NCI-H510A treated with DMSO at 0.1 percent for 48 hours (cell line): ENCODE results near the gene OSBPL7.

Experiments used
- DNase-seq: peaks from one replicate; lab custom pipeline; 2025; lab: John Stamatoyannopoulos, UW

OSBPL7 gene

DNA sequence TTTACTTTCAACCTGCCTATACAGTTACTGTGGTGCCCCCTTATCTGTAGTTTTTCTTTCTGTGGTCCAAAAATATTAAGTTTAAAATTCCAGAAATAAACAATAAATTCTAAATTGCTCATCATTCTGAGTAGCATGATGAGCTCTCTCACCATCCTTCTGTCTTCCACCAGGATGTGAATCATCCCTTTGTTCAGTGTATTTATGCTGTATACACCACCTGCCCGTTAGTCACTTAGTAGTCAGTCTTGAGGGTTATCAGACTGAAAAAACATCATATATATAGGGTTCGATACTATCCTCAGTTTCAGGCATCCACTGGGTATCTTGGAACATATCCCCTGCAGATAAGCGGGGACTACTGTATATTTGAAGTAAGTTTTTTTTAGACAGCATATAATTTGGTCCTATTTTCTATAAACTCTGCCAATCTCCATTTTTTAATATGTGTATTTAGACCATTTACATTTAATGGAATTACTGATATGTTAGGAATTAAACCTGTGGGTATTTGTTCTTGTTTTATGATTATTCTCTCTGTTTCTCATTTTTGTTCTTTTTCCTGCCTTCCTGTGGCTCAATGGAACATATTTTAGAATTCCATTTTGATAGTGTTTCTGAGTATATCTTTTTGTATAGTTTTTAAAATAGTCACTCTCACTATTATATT is 57.5 kb downstream of the OSBPL7 start:
- DNase-seq, result no peak

GRCh38 chr17:47762728-47763127 is 58.9 kb downstream of the OSBPL7 start:
- no peak for DNase-seq

GRCh38 chr17:47760409-47761140 is 61.0 kb downstream of the OSBPL7 start:
- no peak for DNase-seq

DNA sequence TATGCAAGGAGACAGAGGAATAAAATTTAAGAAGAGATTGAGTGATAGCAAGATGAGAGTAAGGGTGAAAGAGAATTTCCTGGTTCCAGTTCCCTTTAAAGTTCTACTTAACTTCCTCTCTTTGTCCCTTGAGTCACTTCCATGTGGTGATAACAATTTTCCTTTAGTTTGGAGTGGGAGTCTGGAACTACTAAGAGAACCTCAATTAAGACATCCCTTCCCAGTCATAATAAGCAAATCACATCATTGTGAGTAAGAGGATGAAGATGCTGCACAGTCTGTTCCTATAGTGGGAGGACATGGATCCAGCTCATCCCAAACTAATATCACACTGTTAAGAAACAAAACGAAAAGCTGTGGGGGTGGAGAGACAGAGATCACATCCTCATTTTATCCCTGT is 64.2 kb downstream of the OSBPL7 start:
- no peak for DNase-seq
